ENCODE results near the gene ZNF425. TPM values are rescaled to one million over a fixed set of nuclear protein-coding genes. Genes with fewer than 3 reads are reported as not detected.

Gene ZNF425
- total RNA-seq, 1 experiment from 2014 or later: 3.0 TPM

DNA sequence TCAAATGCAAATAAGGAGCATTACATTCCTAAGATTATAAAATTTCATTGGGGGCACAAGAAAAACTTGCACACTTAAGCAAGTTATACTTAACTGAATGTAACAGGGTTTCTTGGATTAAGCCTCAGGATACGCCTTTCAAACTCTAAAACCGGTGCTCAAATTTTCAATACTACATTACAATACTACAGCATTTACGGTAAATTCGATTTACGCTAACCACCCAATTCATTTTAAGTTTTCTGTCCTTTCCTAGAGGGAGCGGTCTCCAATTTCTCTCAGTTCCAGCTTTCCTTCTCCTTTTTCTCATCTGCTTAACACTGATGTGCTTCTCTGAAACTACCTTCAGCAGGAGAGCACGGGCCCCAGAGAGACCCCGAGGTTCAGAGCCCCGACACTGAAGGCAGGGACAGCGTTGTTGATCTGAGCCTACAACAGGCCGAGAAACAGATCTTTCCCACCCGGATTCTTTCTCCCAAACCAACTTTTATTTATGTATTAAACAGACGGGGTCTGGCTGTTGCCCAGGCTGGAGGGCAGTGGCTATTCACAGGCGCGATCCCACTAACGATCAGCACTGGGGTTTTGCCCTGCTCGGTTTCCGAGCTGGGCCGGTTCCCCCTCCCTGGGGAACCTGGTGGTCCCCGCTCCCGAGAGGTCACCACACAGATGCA lies 798 bp downstream of the ZNF425 start:
- POLR2A ChIA-PET: no interaction called here
- intact Hi-C loops (cut with micrococcal nuclease; ENCODE audit: unreplicated experiment) (no loop called here), in situ Hi-C loops (cut with HindIII; ENCODE audit: low pct_unique_long_range_greater_than_20kb, low sequenced_read_pairs) (no loop called here)
- no peak for ATAC-seq
- peak overlapping the region; percentile 86 for H3K27ac ChIP-seq (ENCODE audit: low read length)
- peaks cover 5% of the 10 kb centered on the region for H3K4me1 ChIP-seq (ENCODE audit: control insufficient read depth, insufficient read depth, low read length)
- H3K9me3 ChIP-seq (ENCODE audit: control insufficient read depth, insufficient read depth, low read depth, low read length): peaks cover 2% of the 10 kb centered on the region; the same call in 1 of the 2 replicates
- no peaks in the 10 kb centered on the region for H3K27me3 ChIP-seq (ENCODE audit: control insufficient read depth, insufficient read depth, low read length)
- DNase-seq (ENCODE audit: low read depth, low spot score): no peak
- BruUV-seq (replicated peaks): TSS peak; percentile 87
- TF ChIP-seq, protein P1, sequence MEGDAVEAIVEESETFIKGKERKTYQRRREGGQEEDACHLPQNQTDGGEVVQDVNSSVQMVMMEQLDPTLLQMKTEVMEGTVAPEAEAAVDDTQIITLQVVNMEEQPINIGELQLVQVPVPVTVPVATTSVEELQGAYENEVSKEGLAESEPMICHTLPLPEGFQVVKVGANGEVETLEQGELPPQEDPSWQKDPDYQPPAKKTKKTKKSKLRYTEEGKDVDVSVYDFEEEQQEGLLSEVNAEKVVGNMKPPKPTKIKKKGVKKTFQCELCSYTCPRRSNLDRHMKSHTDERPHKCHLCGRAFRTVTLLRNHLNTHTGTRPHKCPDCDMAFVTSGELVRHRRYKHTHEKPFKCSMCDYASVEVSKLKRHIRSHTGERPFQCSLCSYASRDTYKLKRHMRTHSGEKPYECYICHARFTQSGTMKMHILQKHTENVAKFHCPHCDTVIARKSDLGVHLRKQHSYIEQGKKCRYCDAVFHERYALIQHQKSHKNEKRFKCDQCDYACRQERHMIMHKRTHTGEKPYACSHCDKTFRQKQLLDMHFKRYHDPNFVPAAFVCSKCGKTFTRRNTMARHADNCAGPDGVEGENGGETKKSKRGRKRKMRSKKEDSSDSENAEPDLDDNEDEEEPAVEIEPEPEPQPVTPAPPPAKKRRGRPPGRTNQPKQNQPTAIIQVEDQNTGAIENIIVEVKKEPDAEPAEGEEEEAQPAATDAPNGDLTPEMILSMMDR (IDR thresholded peaks at IDR 0.05): no peak
- TF ChIP-seq TCF7L2 (IDR thresholded peaks at IDR 0.05; ENCODE audit: low read depth, low read length): no peak
- TF ChIP-seq SIN3A (IDR thresholded peaks at IDR 0.05; ENCODE audit: borderline replicate concordance, insufficient read depth, low read depth, low read length): no peak
- TF ChIP-seq, protein P2, sequence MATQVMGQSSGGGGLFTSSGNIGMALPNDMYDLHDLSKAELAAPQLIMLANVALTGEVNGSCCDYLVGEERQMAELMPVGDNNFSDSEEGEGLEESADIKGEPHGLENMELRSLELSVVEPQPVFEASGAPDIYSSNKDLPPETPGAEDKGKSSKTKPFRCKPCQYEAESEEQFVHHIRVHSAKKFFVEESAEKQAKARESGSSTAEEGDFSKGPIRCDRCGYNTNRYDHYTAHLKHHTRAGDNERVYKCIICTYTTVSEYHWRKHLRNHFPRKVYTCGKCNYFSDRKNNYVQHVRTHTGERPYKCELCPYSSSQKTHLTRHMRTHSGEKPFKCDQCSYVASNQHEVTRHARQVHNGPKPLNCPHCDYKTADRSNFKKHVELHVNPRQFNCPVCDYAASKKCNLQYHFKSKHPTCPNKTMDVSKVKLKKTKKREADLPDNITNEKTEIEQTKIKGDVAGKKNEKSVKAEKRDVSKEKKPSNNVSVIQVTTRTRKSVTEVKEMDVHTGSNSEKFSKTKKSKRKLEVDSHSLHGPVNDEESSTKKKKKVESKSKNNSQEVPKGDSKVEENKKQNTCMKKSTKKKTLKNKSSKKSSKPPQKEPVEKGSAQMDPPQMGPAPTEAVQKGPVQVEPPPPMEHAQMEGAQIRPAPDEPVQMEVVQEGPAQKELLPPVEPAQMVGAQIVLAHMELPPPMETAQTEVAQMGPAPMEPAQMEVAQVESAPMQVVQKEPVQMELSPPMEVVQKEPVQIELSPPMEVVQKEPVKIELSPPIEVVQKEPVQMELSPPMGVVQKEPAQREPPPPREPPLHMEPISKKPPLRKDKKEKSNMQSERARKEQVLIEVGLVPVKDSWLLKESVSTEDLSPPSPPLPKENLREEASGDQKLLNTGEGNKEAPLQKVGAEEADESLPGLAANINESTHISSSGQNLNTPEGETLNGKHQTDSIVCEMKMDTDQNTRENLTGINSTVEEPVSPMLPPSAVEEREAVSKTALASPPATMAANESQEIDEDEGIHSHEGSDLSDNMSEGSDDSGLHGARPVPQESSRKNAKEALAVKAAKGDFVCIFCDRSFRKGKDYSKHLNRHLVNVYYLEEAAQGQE (IDR thresholded peaks at IDR 0.05; ENCODE audit: insufficient read depth in 1 of 2, low read depth in 2 of 2, low read length in 1 of 2): no peak
- no peak for TF ChIP-seq POLR2AphosphoS5 (IDR thresholded peaks at IDR 0.05; ENCODE audit: low read depth, low read length)
- CTCF ChIA-PET: interaction anchor here (0.6 to 1.0 kb wide), 3 partner anchors 22 to 107 kb away, joined by 3 to 4 read pairs (median 3); partner anchors contain the start of gene ZNF398
- peaks cover 3% of the 10 kb centered on the region; the same call in 1 of the 2 replicates for H3K36me3 ChIP-seq (ENCODE audit: control insufficient read depth, insufficient read depth, low read length)
- peak overlapping the region; percentile 86 to 88 for H3K4me3 ChIP-seq (ENCODE audit: low read depth in 2 of 2, low read length in 2 of 2)

DNA sequence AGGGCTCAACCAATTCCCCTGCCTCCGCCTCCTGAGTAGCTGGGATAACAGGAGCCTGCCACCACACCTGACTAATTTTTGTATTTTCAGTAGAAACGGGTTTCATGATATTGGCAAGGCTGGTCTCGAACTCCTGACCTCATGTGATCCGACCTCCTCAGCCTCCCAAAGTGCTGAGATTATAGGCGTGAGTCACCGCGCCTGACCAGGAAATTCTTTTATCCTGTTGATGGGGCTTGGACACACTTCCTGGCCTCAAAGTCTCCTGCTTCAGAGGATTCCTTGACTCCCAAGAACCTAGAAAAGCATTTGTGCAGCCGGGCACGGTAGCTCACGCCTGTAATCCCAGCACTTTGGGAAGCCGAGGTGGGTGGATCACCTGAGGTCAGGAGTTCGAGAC lies 16.2 kb downstream of the ZNF425 start:
- POLR2A ChIA-PET: no interaction called here
- no peak for DNase-seq (ENCODE audit: low read depth, low spot score)
- CTCF ChIA-PET: no interaction called here
- no peak for ATAC-seq
- no peaks in the 10 kb centered on the region for H3K4me1 ChIP-seq (ENCODE audit: control insufficient read depth, insufficient read depth, low read length)
- intact Hi-C loops (cut with micrococcal nuclease; ENCODE audit: unreplicated experiment) (no loop called here), in situ Hi-C loops (cut with HindIII; ENCODE audit: low pct_unique_long_range_greater_than_20kb, low sequenced_read_pairs) (no loop called here)
- no peaks in the 10 kb centered on the region for H3K36me3 ChIP-seq (ENCODE audit: control insufficient read depth, insufficient read depth, low read length)
- TF ChIP-seq, protein P1 (IDR thresholded peaks at IDR 0.05): no peak
- TF ChIP-seq, protein P2 (IDR thresholded peaks at IDR 0.05; ENCODE audit: insufficient read depth in 1 of 2, low read depth in 2 of 2, low read length in 1 of 2): no peak
- TF ChIP-seq SIN3A (IDR thresholded peaks at IDR 0.05; ENCODE audit: borderline replicate concordance, insufficient read depth, low read depth, low read length) (no peak), TCF7L2 (IDR thresholded peaks at IDR 0.05; ENCODE audit: low read depth, low read length) (no peak), POLR2AphosphoS5 (IDR thresholded peaks at IDR 0.05; ENCODE audit: low read depth, low read length) (no peak)
- BruUV-seq (replicated peaks): no TSS peak
- H3K9me3 ChIP-seq (ENCODE audit: control insufficient read depth, insufficient read depth, low read depth, low read length): no peaks in the 10 kb centered on the region
- H3K27me3 ChIP-seq (ENCODE audit: control insufficient read depth, insufficient read depth, low read length): no peaks in the 10 kb centered on the region
- no peak overlapping the region for H3K27ac ChIP-seq (ENCODE audit: low read length)
- no peak overlapping the region for H3K4me3 ChIP-seq (ENCODE audit: low read depth in 2 of 2, low read length in 2 of 2)

All from Panc1 (cell line).